Activated CD8-positive, alpha-beta memory T cell treated with anti-CD3 and anti-CD28 coated beads, Interleukin-2, amount 50 U/mL, for 24 hours (primary cell): ENCODE data around the gene OR9A2.

Source experiments
- DNase-seq: peaks from one replicate; pipeline ENCODE4 v3.0.0-alpha.2; 2020; ENCODE audit errors: extremely low read depth

The OR9A2 gene, protein sequence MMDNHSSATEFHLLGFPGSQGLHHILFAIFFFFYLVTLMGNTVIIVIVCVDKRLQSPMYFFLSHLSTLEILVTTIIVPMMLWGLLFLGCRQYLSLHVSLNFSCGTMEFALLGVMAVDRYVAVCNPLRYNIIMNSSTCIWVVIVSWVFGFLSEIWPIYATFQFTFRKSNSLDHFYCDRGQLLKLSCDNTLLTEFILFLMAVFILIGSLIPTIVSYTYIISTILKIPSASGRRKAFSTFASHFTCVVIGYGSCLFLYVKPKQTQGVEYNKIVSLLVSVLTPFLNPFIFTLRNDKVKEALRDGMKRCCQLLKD

DNA sequence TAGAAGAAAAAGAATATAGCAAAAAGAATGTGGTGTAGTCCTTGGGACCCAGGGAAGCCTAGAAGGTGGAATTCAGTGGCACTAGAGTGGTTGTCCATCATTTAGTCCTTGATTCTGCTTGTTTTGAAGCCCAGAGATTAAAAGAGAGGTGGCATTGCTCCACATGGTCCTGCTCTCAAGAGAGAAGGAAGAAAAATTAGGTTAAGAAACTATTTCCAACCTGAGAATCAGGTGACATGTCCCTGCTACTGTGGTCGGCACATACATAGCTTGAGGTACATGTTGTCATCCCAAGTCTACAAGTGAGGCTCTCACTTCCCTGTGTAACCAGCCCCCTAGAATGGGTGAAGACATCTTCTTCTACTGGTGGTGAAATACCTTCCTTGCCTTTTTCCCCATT, at the start of gene OR9A2:
TSS of gene OR9A2 (minus strand) at position 101 of the 400 bp plus-strand sequence. CDS start at position 101, 0 bp downstream.
- no peak for DNase-seq

DNA sequence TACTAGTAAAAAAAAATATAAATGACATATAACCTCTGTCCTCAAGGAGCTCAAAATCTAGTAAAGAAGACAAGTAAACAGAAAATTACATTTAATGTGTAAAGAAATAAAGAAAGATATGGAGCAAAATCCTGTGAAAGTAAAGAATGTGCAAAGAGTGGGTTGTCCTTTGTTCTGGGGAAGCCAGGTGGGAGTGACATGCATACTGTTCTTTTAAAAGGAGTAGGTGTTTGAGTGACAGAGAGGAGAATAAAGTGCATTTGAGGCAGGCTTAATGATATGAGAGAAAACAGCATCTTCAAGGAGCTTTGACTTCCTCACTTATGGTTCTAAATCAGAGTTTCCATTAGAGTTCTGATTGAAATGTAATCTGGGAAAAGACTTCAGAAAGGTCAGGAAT, 47.2 kb upstream of the OR9A2 start:
- DNase-seq: no peak

DNA sequence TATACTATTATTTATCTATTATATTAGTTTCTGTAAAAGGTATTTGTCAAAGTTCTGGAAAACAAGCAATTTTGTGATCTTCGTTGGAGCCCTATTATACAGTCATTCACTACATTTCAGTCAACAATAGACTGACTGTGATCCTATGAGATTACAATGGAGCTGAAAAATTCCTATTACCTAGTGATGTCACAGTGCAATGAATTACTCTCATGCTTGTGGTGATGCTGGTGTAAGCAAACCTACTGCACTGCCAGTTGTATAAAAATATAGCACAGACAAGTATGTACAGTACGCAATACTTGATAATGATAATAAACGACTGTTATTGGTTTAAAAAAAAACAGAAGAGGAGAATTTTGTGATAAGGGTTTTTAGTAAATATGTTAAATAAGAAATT, 46.6 kb upstream of the OR9A2 start:
- DNase-seq: no peak

DNA sequence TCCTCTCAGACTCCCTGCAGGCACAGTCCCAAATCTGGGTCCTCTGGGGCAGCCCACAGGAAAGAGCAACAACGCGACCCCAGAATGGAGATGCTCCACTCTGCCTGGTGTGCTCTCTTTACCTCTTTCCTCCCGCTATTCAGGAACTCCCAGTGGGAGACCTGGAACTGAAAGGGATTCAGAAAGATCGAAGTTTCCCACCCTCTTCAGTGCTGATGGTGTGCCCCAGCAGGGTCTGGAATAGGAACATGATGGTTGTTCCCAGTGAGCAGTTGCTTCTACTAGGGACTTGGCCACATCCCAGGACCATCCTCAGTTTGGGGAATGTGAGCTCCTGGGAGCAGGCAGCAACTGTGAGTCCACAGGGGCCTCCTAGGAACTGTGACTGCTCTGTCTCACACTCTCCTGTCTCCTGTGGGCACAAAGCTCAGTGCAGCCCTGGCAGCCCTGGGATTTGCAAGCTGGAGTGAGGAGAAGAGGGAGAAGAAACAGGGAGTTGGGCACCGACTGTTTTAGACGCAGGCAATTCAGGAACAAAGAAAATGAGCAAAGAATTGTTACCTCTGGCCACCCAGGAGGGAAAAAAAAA, 43.1 kb upstream of the OR9A2 start:
- DNase-seq: no peak

DNA sequence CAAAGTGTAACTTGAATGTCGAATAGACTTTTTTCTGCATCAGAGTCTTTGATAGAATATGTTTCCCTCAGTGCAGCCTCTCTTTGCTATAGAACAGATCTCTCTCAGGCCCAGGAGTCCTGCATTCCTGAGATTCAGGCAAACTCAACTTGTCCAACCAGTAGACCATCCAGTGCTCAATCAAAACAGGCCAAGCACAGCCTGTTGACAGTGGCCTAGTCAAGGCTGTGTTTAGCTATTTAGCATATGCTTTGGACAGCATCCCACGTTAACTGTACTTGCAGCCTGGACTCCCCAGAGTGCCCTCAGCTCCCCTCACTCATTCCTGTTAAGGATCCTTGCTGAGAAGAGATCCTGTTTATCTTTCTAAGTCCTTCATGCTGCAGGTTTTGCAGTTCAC, 41.5 kb upstream of the OR9A2 start:
- no peak for DNase-seq

DNA sequence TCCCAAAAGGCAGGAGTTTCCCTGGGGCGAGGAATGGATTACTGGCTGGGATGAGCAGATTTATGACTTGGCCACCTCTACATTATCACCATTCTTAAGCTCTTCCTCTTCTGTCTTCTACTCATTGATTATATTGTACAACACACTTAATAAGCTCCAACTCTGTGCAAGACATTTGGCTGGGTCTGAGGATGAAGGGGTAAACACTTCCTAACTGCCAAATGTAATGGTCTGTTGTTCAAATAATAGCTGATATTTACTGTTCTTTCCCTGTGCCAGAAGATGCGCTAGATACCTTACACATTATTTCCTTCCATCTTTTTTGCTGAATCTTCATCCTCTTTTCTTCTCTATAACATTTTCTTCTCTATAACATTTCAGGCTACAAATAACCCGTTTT, 36.8 kb upstream of the OR9A2 start:
- DNase-seq: no peak

DNA sequence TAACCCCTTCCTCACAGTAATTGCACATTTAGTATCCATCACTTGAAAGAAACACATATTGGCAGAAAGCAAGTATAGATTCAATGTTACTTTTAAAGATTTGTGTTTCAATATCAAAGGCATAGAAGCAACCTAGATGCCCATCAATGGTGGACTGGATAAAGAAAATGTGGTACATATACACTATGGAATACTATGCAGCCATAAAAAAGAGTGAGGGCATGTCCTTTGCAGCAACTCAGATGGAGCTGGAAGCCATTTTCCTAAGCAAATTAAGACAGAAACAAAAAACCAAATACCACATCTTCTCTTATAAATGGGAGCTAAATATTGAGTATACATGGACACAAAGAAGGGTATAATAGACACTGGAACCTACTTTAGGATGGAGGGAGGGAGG, 28.8 kb upstream of the OR9A2 start:
- no peak for DNase-seq

DNA sequence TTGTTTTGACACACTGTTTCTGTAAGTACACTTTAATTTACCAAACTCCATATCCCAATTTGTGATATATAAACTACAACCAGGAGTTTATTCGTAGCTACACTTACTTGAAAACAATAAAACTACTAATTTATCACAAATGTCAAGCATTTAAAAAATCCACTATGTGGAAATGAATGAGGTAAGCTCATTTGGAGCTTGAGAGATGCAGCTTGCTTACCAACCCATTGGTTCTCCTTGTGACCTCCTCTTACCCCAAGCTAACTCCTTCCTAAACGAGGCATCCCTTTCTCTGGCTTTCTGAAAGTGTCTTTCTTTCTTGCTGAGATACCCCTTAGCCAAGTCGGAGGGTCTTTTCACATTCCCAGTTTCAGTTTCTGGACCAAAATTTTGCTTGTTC, 27.7 kb upstream of the OR9A2 start:
- DNase-seq: no peak

DNA sequence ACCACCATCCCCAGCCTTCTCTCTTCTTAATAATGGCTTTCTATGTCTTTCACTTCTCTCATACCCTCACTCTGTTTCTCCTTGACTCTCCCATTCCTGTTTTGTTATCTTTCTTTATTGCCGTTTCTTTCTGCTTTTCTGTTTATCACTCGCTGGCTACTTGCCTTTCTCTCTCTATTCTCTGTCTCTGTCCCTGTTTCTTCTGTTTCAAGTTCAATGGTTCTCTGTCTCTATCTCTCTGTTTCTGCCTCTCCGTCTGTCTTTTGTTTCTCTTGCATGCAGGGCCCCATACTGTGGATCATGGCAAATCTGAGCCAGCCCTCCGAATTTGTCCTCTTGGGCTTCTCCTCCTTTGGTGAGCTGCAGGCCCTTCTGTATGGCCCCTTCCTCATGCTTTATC, 25.1 kb upstream of the OR9A2 start, which contains the start of gene OR6V1:
TSS of gene OR6V1 (plus strand) at position 301 of the 400 bp plus-strand sequence. CDS start at position 301, 0 bp downstream.
- no peak for DNase-seq

DNA sequence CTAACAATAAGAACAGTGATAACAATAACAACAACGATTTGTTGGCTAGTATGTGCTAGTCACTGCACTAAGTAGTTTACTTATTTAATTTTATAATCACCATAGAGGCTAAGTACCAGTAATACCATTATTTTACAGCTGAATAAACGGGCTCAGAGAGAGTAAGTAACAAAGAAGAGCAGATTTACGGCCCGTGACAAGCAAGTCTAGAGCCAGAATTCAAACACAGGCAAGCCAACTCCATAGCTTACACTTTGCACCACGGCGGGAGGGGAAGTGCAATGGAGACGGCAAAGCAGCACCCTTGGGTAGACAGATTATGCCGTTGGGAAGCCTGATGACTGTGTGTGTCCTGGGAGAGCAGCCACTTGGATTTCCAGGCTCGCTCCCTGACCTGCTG, 24.0 kb upstream of the OR9A2 start:
- no peak for DNase-seq

DNA sequence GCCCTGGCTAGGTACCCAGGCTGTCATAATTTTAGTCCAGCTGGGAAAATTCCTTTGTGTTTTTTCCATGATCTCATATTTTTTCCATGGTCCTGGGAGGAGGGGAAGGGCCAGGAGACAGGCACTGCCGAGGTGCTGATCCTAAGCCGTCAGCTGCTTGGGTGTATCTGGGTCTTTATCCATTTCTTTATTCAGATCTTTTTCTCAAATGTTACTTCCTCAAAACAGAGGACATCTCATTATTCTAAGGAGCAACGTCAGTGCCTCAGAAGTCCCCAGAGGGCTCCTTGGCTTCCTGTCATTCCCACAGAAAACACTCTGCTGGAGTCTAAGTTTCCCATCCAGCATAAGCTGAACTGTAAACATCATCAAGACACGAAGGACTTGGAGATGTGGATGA, 22.4 kb upstream of the OR9A2 start:
- no peak for DNase-seq

DNA sequence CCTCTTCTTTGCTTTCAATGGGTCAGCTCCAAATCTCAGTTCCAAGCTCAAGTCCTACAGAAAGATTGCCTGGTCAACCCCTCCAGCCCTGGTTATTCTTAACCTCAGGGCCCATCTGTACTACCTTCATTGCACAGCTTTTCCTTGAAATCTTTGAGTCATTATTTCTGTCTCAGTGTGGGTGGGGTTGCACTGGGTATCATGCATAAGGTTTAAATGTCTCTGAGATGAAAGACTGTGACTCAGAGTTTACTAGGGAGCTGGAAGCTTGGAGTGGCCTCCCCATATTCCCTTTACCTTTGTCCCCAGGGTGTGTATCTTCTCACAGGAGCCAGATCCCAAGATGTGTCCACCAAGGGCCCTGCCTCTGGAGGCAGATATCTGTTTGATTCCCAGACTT, 21.9 kb upstream of the OR9A2 start:
- no peak for DNase-seq

DNA sequence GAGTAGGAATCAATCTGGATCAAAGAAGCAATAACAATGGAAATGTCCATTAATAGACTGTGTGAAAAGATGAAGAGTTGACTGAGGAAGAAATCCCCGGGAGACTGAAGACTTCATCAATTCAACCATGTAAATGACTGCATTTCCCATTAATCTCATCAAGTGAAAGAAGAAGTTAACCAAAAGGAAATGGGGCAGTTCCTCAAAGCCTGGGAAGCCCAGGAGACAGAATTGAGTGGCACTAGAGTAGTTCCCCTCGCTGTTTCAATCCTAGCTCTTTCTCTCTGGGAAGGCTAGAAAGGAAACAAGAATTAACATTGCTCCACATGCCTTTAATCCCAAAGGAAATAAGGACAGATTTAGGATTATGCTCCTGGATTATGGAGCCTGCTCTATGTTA, 20.4 kb upstream of the OR9A2 start:
- no peak for DNase-seq

DNA sequence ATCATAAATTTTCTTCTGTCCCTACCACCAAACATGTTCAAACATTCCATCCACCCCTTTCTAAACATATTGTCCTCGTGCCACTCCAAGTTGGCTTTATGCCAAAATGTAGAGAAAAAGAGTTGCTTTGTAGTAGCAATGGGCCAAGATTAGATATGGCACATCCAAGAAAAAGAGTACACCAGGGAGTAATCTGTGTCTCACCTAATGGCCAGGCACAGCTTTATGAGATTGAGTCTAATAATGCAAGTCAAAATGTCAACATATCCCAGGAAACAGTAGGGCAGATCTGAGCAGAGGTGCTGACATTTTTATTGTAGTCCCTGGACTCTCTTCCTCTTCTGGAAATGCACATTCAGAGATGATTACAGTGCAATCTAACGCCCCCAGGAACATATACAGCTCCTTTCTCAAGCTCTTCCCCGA, 19.5 kb upstream of the OR9A2 start:
- no peak for DNase-seq

DNA sequence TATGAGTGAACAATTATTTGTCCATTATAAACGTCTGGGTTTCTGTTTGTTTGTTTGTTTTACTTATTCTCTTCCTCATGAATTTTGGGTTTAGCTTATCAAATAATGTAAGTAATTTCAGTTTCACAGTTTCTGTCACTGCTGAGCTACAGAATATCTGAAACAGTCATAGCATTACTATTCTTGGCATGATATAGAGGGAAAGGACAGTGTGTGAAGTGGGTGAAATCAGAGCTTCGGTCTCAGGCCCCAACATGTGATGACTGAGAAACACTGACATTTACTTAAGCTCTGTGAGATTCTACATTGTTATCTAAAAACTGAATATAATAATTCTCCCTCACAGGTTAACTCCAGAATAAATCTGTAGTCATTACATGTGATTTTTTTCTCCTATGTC, 16.5 kb upstream of the OR9A2 start:
- DNase-seq: no peak

DNA sequence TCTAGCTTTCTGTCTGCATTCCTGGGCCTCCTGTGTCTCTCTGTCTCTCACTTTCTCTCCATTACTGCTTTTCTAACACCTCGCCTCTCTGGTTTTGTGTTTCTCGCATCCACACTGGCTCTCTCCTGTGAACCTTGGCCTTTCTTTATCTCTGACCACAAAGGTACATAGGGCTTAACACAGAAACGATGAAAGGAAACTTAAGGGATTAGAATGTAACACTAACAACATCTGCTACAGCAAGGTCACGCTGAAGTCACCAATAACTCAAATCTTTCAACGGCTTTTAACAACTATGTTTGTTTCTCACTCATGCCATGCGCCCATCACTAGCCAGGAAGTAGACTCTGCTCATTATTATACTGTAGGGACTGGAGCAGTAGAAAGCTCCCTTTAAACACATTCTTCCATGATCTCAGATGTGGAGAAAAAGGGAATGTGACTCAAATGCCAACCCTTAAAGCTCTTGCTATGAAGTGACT, 15.9 kb upstream of the OR9A2 start:
- no peak for DNase-seq

DNA sequence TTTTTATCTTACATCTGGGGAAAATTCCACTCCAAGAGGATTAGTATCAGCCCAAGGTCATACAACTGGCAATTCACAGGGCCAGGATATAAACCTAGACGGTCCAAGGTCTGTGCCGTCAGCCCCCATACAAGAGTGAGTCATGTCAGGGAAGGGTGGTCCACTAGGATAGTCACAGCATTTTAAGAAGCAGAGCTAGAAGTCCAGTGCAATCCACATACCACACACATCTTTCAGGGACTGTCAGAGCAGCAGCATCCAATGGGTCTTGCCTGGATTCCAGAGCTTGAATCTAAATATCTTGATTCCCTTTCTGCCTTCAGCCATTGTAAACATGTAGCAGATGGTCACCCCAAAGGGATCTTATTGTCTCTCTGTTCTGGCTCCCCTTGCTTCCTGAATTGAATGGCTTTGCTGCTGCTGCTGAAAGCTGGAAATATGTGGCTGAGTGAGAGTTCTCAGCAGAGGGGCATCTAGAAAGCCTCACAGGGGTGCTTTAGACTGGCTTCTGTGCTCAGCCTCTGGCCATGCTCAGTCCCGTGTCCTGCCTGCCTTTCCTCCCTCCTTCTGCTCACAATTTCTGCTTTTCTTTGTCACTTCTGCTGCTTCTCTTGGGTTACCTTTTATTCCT, 15.3 kb upstream of the OR9A2 start:
- no peak for DNase-seq

DNA sequence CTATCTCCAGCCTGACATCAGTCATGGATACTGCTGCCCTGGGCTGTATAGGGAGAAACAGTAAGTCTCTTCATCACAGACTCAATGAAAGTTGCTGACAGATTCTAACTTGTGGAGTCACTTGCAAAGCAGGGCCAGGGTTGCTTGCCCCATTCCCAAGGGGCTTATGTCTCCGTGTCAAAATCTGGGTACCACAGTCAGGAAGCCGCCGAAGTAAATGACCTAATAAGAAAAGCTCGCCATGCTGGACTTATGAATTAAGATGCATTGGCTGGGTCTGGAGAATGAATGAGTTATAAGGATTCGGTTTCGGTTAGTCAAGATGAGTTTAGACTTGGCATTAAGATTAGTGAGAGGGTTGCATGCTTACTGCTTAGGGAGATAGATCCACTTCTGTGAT, 14.4 kb upstream of the OR9A2 start:
- DNase-seq: no peak

DNA sequence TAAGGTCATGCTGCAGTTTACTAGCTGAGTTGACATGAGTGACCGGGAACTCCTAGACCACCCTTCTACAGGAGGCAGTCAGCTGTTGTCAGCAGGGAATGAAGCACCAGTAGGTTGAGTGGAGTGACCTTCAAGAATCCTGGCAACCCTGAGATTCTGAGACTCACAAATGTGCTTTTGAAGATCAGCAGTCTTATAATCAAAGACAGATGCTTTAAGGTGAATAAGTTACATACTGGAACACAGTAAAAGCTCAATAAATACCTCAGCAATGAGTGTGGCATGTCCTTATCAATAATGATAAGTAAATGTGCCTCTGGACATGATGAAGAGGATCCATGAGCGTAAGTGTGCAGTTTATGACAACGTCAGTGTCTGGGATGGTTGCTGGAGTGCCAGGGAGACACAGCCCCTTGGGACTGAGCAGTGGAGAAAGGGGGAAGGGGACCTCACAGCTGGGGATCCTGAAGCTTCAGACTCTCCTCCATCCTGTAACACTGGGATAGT, 13.3 kb upstream of the OR9A2 start:
- no peak for DNase-seq

DNA sequence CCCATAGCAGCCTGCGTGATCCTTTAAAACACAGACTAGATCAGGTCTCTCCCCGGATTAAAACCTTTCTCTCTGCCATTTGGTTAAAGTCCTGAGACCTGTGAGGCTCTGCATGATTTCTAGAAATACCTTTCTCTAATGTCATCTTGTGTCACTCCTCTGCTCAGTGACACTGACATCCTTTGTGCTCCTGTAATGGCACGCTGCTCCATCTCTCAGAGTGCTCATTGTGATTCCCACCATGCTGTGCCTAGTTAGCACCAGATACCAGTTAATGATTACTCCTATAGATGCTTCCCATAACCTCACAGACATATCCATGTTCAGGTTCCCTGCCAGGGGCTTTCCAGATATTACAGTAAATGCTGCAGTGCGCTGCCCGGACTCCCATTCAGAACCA, 11.7 kb upstream of the OR9A2 start:
- DNase-seq: no peak

DNA sequence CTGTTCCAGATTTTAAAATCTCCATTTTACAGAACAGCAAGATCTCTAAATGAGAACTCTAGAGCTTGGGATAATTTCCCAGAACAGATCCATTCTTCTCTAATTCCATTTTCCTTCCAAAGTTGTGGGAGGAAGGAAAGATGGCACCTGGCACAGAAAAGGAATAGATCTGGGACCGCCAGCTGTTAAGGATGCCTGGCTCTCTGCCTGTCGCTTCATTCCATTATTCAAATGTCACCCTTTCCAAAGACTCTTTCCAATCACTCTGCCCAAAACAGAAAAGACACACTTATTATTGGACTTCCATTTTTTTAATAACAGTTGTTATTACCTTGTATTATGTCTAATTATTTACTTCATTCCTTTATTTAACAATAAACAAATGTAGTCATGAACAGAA, 751 bp upstream of the OR9A2 start:
- no peak for DNase-seq

DNA sequence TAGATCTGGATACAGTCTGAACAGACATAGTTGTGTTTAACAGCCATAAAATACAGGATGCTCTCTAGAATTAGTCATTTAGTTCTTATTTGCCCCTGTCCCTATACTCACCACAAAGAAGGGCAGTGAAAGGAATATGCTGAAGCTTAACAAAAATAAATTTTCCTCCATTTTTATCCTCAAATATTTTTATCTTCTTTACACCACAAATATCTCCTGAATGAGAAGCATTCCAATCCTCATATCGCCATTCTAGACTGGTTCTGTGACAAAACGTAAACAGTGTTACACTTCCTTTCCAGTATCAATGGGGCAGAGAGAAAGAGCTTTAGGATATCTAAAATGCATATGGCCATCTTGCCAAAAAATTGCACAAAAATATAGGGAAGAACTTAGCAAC, 1.6 kb downstream of the OR9A2 start:
- DNase-seq: no peak

DNA sequence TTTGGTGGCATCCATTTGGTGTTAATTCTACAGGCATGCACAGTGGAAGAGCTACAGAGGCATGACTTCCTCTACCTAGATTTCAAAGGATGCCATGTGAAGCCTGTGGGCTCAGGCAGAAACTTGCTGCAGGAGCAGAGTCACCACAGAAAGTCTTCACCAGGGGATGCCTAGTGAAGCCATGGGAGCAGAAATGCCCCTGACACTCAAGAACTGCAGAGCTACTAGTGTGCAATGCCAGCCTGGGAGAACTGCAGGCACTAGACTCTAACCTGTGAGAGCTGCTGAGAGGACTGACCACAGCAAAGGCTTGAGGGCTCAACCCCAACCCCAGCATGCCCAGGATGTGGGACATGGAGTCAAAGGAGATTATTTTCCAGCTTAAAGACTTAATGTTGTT, 3.9 kb downstream of the OR9A2 start:
- no peak for DNase-seq
